Stimulated activated CD8-positive, alpha-beta memory T cell treated with anti-CD3 and anti-CD28 coated beads, Interleukin-2, amount 100 ng/mL, for 48 hours (primary cell): ENCODE data around the gene TMEM120B.
"Not testable (repeated sequence)": the region's sequence is repeated elsewhere in the genome, so short reads cannot be mapped to it uniquely, and the experiment has no call there.

Source experiments
- DNase-seq, 2 donors: peaks; one replicate each; pipeline ENCODE4 v3.0.0-alpha.2; 2020; ENCODE audit warnings: low read depth in 2 of 2

Gene TMEM120B

DNA sequence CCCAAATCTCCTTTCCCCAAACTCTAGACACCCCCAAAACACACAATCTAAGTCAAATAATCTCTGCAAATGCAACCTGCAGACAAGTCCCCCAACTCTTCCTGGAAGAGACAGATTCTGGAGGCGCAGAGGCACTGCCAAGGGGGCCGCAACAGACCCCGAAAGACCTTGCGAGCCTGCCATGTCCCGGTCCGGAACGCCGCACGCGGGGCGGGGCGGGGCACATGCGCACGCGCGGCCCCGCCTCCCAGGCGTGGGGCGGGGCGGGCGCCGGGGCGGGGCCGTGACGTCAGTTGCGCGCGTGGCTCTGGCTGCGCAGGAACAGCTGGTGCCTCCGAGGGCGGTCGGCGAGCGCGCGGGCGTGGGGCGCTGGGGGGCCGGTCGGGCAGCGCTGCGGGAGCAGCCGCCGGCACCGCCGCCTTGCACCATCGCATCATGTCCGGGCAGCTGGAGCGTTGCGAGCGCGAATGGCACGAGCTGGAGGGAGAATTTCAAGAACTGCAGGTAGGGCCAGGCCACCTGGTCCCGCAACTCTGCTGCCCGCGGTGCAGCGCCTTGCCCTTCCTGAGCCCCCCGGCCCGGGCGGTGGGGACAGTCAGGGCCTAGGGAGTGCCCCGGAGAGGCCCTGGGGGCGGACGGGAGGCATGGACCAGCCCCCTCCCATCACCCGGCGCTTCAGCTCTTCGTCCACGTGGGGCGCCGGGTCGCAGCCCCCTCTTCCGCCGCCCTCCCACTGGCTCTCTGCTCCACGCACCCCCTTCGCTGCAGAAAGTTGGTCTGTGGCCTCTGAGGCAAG, at the start of gene TMEM120B:
Gene TMEM120B, plus strand, starts transcription at position 292 of the 796 bp plus-strand sequence. Its CDS starts 144 bp downstream, at position 436.
- DNase-seq = peak; percentile 74 to 77

GRCh38 chr12:121663610-121663929, 49.0 kb upstream of the TMEM120B start:
- no peak for DNase-seq

DNA sequence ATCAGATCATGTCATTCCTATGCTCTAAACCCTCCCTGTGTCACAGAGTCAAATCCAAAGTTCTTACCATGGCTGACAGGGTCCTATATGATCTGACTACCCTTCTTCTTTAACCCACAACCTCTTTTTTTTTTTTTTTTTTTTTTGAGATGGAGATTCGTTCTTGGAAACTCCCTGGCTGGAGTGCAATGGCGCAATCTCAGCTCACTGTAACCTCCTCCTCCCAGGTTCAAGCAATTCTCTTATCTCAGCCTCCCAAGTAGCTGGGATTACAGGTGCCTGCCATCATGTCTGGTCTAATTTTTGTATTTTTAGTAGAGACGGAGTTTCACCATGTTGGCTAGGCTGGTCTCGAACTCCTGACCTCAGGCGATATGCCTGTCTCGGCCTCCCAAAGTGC, 45.7 kb upstream of the TMEM120B start:
- DNase-seq = not testable (repeated sequence)

- DNase-seq = peak in 1 of 2 donors; percentile 36
Observed at GRCh38 chr12:121668750-121669520, 43.6 kb upstream of the TMEM120B start.

DNA sequence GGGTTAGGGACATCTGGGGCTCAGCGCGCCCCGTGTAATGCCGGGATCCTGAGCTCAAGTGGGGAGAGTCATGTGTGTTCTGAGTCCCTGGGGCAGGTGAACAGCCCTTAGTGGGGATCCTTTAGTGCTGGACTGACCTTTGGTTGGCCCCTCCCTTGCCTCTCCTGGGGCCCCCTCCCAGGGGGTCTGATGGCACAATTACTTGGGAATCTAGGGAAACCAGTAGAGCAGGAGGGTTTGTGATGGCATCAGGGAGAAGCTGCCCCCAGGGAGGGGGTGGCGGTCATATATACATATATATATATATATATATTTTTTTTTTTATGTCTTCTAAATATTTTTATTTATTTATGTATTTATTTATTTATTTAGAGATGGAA, 43.0 kb upstream of the TMEM120B start, which contains the start of gene MORN3:
Gene MORN3, minus strand, starts transcription at position 134 of the 380 bp plus-strand sequence. CDS start 171 bp downstream, outside the sequence.
- DNase-seq = no peak

- DNase-seq = no peak
Observed at GRCh38 chr12:121673013-121673511, 39.5 kb upstream of the TMEM120B start.

GRCh38 chr12:121676190-121676589, 36.4 kb upstream of the TMEM120B start:
- DNase-seq = no peak

DNA sequence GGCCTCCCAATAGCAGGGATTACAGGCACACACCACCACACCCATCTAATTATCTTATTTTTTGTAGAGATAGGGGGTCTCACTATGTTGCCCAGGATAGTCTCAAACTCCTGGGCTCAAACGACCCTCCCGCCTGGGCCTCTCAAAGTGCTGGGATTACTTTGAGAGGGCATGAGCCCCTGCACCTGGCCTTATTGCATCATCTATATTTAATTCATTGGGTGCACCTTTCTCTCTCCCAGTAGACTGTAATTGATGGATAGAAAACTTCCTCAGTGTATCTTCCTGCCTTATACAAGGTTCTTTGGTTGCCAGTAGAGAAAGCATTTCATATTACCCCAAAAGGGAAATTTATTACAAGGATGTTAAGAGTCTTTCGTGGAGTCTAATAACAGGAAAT, 34.2 kb upstream of the TMEM120B start:
- no peak for DNase-seq

DNA sequence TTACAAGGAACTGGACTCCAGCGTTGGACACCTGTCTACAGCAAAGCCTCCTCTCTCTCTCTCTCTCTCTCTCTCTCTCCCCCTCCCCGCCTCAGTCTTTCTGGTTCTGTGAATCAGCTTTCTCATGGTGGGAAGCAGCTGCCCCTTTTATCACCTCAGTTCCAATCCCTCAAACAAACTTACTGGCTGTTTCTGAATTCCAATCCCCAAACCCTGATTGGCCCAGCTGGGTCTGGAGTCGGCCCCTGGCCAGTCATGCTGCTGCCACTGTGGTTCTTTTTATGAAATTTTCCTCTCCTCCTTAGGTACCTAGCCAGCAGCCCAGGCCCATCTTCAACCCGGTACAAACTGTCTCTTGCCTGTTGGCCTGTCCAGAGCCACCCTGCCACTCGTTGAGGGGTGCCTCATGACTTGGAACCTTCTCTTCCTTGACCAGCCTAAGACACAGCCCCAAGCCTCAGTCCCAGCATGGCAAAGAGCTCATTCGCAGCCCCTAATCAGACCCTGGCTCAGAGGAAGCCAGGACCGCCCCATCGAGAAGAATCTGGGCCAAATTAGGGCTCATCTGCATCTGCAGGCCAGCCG, 33.7 kb upstream of the TMEM120B start:
- DNase-seq = no peak

- DNase-seq = not testable (repeated sequence)
Observed at GRCh38 chr12:121679661-121680197, 32.8 kb upstream of the TMEM120B start.

- DNase-seq = no peak
Observed at GRCh38 chr12:121688966-121689365, 23.6 kb upstream of the TMEM120B start.

GRCh38 chr12:121689430-121689829, 23.1 kb upstream of the TMEM120B start:
- no peak for DNase-seq

DNA sequence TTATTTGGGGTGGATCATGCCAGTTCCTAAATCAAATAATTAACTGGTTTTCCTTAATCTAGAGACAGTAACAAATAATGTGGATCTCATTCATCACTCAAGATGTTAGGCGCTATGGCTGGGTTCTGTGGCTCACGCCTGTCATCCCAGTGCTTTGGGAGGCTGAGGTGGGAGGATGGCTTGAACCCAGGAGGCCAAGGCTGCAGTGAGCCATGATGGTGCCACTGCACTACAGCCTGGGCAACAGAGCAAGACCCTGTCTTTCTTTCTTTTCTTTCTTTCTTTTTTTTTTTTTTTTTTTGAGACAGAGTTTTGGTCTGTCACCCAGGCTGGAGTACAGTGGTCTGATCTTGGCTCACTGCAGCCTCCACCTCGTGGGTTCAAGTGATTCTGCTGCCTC, 19.8 kb upstream of the TMEM120B start:
- not testable (repeated sequence) for DNase-seq

GRCh38 chr12:121693155-121693687, 19.3 kb upstream of the TMEM120B start:
- no peak for DNase-seq

- DNase-seq = no peak
Observed at GRCh38 chr12:121697093-121697698, 15.4 kb upstream of the TMEM120B start.

DNA sequence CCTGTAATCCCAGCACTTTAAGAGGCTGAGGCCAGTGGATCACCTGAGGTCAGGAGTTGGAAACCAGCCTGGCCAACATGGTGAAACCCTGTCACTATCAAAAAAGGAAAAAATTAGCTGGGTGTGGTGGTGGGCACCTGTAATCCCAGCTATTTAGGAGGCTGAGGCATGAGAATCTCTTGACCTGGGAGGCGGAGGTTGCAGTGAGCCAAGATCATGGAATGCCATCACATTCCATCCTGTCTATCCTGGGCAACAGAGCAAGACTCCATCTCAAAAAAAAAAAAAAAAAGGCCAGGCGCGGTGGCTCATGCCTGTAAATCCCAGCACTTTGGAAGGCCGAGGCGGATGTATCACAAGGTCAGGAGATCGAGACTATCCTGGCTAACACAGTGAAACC, 14.7 kb upstream of the TMEM120B start:
- DNase-seq = not testable (repeated sequence)

GRCh38 chr12:121701667-121702277, 10.8 kb upstream of the TMEM120B start:
- no peak for DNase-seq

- DNase-seq = no peak
Observed at GRCh38 chr12:121702944-121703343, 9.6 kb upstream of the TMEM120B start.

DNA sequence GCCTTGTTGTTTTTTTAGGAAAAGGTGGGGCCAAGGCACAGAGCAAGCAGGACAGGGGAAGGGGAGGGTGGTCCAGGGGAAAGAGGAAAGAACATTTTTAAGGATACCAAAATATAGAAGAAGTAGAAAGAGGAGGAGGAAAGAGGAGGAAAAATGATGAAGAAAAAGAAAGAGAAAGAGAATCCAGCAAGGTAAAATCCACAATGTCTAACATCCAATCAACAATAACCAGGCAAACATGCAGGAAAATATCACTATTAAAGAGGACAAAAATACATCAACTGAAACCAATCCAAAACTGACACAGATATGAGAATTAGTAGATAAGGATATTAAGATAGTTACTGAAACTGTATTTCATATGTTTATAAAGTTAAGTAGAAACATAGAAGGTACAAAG, 7.0 kb upstream of the TMEM120B start:
- no peak for DNase-seq

GRCh38 chr12:121708313-121709063, 4.1 kb upstream of the TMEM120B start:
- no peak for DNase-seq
